Astrocyte of the spinal cord (primary cell): ENCODE data around the gene KHSRP.
A peak's percentile ranks its signal among the peaks of the same experiment; 100 is the strongest.
"Not testable (repeated sequence)": the region's sequence is repeated elsewhere in the genome, so short reads cannot be mapped to it uniquely, and the experiment has no call there.

ENCODE experiments used
- DNase-seq: peaks from one replicate; pipeline ENCODE4 v3.0.0; 2011; ENCODE audit warnings: low read depth, low spot score
- H3K4me3 ChIP-seq: 2 replicates; pipeline ENCODE4 v1.5.1; 2011; ENCODE audit warnings: low read depth, mild to moderate bottlenecking, low read length, moderate library complexity
- CTCF ChIP-seq: IDR thresholded peaks from 2 replicates; pipeline ENCODE4 v1.5.1; 2012; ENCODE audit warnings: low read depth, mild to moderate bottlenecking, low read length, inconsistent platforms
- in situ Hi-C: cut with HindIII; loops from 2 replicates; pipeline ENCODE4 v1.10.0; 2017; ENCODE audit warnings: low sequenced_read_pairs

The KHSRP gene

GRCh38 chr19:6429419-6430221, 5.0 kb upstream of the KHSRP start:
- H3K4me3 ChIP-seq, result no peak overlapping the region
- in situ Hi-C loops, result no loop called here
- TF ChIP-seq CTCF, result no peak
- no peak for DNase-seq

GRCh38 chr19:6428692-6429418, 4.2 kb upstream of the KHSRP start:
- DNase-seq, H3K4me3 ChIP-seq, in situ Hi-C loops: not testable (repeated sequence)

- no peak overlapping the region for H3K4me3 ChIP-seq
- TF ChIP-seq CTCF, result no peak
- in situ Hi-C loops, result no loop called here
- no peak for DNase-seq
Observed at GRCh38 chr19:6427131-6427530, 2.5 kb upstream of the KHSRP start.

GRCh38 chr19:6425732-6426620, 1.4 kb upstream of the KHSRP start:
- in situ Hi-C loops, result no loop called here
- no peak for TF ChIP-seq CTCF
- peak overlapping the region; percentile 6 for H3K4me3 ChIP-seq
- DNase-seq, result no peak

- peak; percentile 100 for DNase-seq
- peak overlapping the region; percentile 6 for H3K4me3 ChIP-seq
- TF ChIP-seq CTCF, result no peak
- in situ Hi-C loops, result no loop called here
Observed at GRCh38 chr19:6424939-6425731, 524 bp upstream of the KHSRP start.

- TF ChIP-seq CTCF, result no peak
- in situ Hi-C loops, result no loop called here
- H3K4me3 ChIP-seq, result peak overlapping the region; percentile 97
- peak; percentile 37 for DNase-seq
Observed at GRCh38 chr19:6423499-6424194, 964 bp downstream of the KHSRP start.
